AG04450 (cell line): Measurements from ENCODE around the gene ADGRG3. TPM values are rescaled to one million over a fixed set of nuclear protein-coding genes. Genes with fewer than 3 reads are reported as not detected.

Source experiments
- CTCF ChIA-PET: fragments of 300-600, 350-600 bp; formaldehyde crosslinking; extraction: SDS; loops from one replicate; lab custom pipeline; 2022; ENCODE audit warnings: antibody characterized with exemption, inconsistent platforms; lab: Charles Lee
- POLR2A ChIA-PET: fragments of 350-600 bp; formaldehyde crosslinking; extraction: SDS; loops from one replicate; lab custom pipeline; 2021; ENCODE audit warnings: antibody characterized with exemption, inconsistent platforms; lab: Yijun Ruan, JAX
- DNase-seq: peaks from one replicate; pipeline ENCODE4 v3.0.0-alpha.2; 2011; ENCODE audit warnings: low read depth, low spot score
- H3K27ac ChIP-seq: one replicate; pipeline ENCODE4 v1.5.1; 2012; ENCODE audit warnings: low read depth, low read length, control low read depth
- H3K27me3 ChIP-seq: one replicate; pipeline ENCODE4 v1.6.0; 2012; ENCODE audit warnings: low read length; ENCODE audit not compliant: control insufficient read depth, insufficient read depth
- H3K4me3 ChIP-seq: 2 replicates; pipeline ENCODE4 v1.5.1; 2011; ENCODE audit warnings: mild to moderate bottlenecking, low read depth, low read length, control low read depth
- H3K9me3 ChIP-seq: 2 replicates; pipeline ENCODE4 v1.5.1; 2012; ENCODE audit warnings: low read length; ENCODE audit not compliant: control insufficient read depth, insufficient read depth
- CTCF ChIP-seq: IDR thresholded peaks from 2 replicates; pipeline ENCODE4 v1.5.1; 2011; ENCODE audit warnings: low read depth, low read length, control low read depth, inconsistent platforms
- polyA plus RNA-seq: library from polyadenylated mRNA; depleted of rRNA; stranded (reverse); fragments of >200 nt; gene quantifications from 2 replicates; pipeline ENCODE4 v1.2.3, GENCODE V29; 2011

Gene ADGRG3
- polyA plus RNA-seq, 1 experiment, result not detected

- TF ChIP-seq CTCF, result no peak
- H3K9me3 ChIP-seq, result no peaks in the 10 kb centered on the region; the same call in 1 of the 2 replicates
- ChIA-PET POLR2A (no interaction called here), CTCF (no interaction called here)
- H3K4me3 ChIP-seq, result no peak overlapping the region
- peaks cover 53% of the 10 kb centered on the region for H3K27me3 ChIP-seq
- DNase-seq, result no peak
- H3K27ac ChIP-seq, result no peak overlapping the region
These were observed 11.8 kb downstream of the ADGRG3 start for GRCh38 chr16:57679767-57680482.

GRCh38 chr16:57680842-57681375, 12.8 kb downstream of the ADGRG3 start:
- CTCF ChIA-PET, result interaction anchor here (0.7 kb wide), 1 partner anchor 441 kb away, joined by 4 read pairs; no protein-coding TSS in a partner anchor
- POLR2A ChIA-PET, result no interaction called here
- no peak overlapping the region for H3K4me3 ChIP-seq
- no peak for TF ChIP-seq CTCF
- no peaks in the 10 kb centered on the region; the same call in 1 of the 2 replicates for H3K9me3 ChIP-seq
- no peak overlapping the region for H3K27ac ChIP-seq
- peaks cover 53% of the 10 kb centered on the region for H3K27me3 ChIP-seq
- no peak for DNase-seq

GRCh38 chr16:57681950-57682728, 14.0 kb downstream of the ADGRG3 start:
- CTCF ChIA-PET, result no interaction called here
- no peak for DNase-seq
- POLR2A ChIA-PET, result no interaction called here
- no peak for TF ChIP-seq CTCF
- no peaks in the 10 kb centered on the region; the same call in 1 of the 2 replicates for H3K9me3 ChIP-seq
- peaks cover 46% of the 10 kb centered on the region for H3K27me3 ChIP-seq
- no peak overlapping the region for H3K4me3 ChIP-seq
- no peak overlapping the region for H3K27ac ChIP-seq

- TF ChIP-seq CTCF, result no peak
- ChIA-PET POLR2A (no interaction called here), CTCF (no interaction called here)
- peaks cover 42% of the 10 kb centered on the region for H3K27me3 ChIP-seq
- H3K9me3 ChIP-seq, result no peaks in the 10 kb centered on the region; the same call in 1 of the 2 replicates
- DNase-seq, result no peak
- H3K27ac ChIP-seq, result no peak overlapping the region
- H3K4me3 ChIP-seq, result no peak overlapping the region
These were observed 14.9 kb downstream of the ADGRG3 start for GRCh38 chr16:57682809-57683635.
